ENCODE results near the gene VSTM2L.

DNA sequence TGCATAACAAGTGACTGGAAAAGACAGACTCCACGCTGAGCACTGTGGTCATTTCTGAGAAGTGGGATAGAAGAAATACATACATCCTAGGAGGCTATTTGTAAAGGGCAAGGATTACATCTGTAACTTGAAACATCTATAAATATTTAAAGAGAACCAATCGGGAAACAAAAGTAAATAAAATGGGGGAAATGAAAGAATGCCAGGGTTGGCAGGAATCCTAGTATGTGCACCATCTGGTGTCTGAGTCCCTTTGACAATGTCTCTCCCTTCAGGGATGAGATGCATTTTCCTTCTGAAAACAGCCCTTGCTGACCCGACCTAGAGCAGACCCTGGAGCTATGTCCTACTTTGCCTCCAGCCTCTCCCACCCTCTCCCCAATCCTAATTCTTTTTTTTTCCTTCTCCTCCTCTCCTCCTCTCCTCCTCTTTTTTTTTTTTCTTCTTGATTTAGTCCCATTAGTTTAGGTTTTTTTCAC lies 53.2 kb downstream of the VSTM2L start:
- TF ChIP-seq, protein P1, sequence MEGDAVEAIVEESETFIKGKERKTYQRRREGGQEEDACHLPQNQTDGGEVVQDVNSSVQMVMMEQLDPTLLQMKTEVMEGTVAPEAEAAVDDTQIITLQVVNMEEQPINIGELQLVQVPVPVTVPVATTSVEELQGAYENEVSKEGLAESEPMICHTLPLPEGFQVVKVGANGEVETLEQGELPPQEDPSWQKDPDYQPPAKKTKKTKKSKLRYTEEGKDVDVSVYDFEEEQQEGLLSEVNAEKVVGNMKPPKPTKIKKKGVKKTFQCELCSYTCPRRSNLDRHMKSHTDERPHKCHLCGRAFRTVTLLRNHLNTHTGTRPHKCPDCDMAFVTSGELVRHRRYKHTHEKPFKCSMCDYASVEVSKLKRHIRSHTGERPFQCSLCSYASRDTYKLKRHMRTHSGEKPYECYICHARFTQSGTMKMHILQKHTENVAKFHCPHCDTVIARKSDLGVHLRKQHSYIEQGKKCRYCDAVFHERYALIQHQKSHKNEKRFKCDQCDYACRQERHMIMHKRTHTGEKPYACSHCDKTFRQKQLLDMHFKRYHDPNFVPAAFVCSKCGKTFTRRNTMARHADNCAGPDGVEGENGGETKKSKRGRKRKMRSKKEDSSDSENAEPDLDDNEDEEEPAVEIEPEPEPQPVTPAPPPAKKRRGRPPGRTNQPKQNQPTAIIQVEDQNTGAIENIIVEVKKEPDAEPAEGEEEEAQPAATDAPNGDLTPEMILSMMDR (IDR thresholded peaks at IDR 0.05; ENCODE audit: low read depth, low read length) = no peak
- no peak for TF ChIP-seq POLR2A (IDR thresholded peaks at IDR 0.05; ENCODE audit: extremely low read depth, insufficient read length)
